ENCODE measurements around the gene SMAGP.
A peak's percentile ranks its signal among the peaks of the same experiment; 100 is the strongest.
"Not testable (repeated sequence)": the region's sequence is repeated elsewhere in the genome, so short reads cannot be mapped to it uniquely, and the experiment has no call there.

Gene SMAGP

DNA sequence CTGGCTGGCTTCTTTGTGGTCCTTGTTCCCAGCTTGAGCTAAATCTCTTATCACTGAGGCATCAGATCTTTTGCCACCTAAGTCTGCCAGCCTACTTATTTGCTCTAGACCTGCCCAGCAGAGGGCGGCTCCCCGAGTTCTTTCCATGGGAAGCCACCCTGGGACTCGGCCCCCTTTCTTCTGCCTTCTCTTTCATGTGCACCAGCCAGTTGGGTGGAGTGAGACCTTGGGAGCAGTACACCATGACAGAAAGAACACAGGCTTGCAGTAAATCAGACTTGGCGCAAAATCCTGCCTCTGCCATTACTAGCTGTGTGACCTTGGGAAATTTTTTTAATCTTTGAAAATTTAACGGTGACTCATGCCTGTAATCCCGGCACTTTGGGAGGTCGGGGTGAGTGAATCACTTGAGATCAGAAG lies 7.4 kb downstream of the SMAGP start:
- H3K4me1 ChIP-seq (ENCODE audit: control insufficient read depth, insufficient read depth, low read length): peaks cover 10% of the 10 kb centered on the region; the same call in 1 of the 2 replicates
- no peaks in the 10 kb centered on the region for H3K27me3 ChIP-seq (ENCODE audit: control insufficient read depth, insufficient read depth, low read length)
- H3K4me3 ChIP-seq (ENCODE audit: low read depth, low read length): no peak overlapping the region
- no peak overlapping the region for H3K9ac ChIP-seq (ENCODE audit: low read length)
- no peaks in the 10 kb centered on the region for H3K9me3 ChIP-seq (ENCODE audit: control insufficient read depth, insufficient read depth, low read depth, low read length)
- H3K36me3 ChIP-seq (ENCODE audit: control insufficient read depth, insufficient read depth, low read length): no peaks in the 10 kb centered on the region
- no peak overlapping the region for H3K27ac ChIP-seq (ENCODE audit: low read depth, low read length)

GRCh38 chr12:51259600-51259999 lies 10.6 kb downstream of the SMAGP start:
- not testable (repeated sequence) for H3K27me3 ChIP-seq (ENCODE audit: control insufficient read depth, insufficient read depth, low read length); H3K9me3 ChIP-seq (ENCODE audit: control insufficient read depth, insufficient read depth, low read depth, low read length); H3K27ac ChIP-seq (ENCODE audit: low read depth, low read length); H3K9ac ChIP-seq (ENCODE audit: low read length); H3K4me3 ChIP-seq (ENCODE audit: low read depth, low read length); H3K36me3 ChIP-seq (ENCODE audit: control insufficient read depth, insufficient read depth, low read length); H3K4me1 ChIP-seq (ENCODE audit: control insufficient read depth, insufficient read depth, low read length)

DNA sequence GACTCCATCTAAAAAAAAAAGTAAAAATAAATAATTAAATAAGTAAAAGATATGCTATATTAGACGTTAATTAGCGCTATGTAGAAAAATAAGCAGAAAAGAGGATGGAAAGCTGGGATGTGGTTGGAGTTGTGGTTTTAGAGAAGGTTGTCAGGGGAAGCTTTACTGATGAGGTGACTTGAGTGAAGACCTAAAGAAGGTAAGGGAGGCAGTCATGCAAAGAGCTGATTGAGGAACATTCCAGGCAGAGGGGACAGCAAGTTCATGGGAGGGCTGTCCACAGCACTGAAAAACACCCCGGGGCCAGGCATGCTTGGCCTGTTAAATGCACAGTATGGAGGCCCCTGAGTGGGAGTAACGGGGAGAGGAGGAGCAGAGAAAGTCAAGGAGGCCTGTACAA lies 15.7 kb downstream of the SMAGP start:
- H3K4me3 ChIP-seq (ENCODE audit: low read depth, low read length): no peak overlapping the region
- no peaks in the 10 kb centered on the region for H3K27me3 ChIP-seq (ENCODE audit: control insufficient read depth, insufficient read depth, low read length)
- peaks cover 5% of the 10 kb centered on the region for H3K4me1 ChIP-seq (ENCODE audit: control insufficient read depth, insufficient read depth, low read length)
- no peaks in the 10 kb centered on the region for H3K9me3 ChIP-seq (ENCODE audit: control insufficient read depth, insufficient read depth, low read depth, low read length)
- no peaks in the 10 kb centered on the region for H3K36me3 ChIP-seq (ENCODE audit: control insufficient read depth, insufficient read depth, low read length)
- no peak overlapping the region for H3K27ac ChIP-seq (ENCODE audit: low read depth, low read length)
- no peak overlapping the region for H3K9ac ChIP-seq (ENCODE audit: low read length)

DNA sequence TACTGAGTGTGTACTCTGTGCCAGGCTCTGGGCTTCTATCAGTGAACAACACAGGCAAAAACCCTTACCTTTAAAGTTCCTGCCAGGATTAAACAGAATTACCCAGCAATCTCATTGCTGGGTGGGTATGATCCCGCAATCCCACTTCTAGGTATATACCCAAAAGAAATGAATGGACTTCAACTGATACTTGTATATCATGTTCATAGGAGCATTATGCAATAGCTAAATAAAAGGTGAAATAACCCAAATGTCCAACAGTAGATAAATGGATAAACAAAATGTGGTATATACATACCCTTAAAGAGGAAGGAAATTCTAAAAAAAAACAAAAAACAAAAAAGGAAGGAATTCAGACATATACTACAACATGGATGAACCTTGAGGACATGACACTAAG lies 16.9 kb downstream of the SMAGP start:
- peaks cover 8% of the 10 kb centered on the region for H3K4me1 ChIP-seq (ENCODE audit: control insufficient read depth, insufficient read depth, low read length)
- H3K9ac ChIP-seq (ENCODE audit: low read length): no peak overlapping the region
- H3K27me3 ChIP-seq (ENCODE audit: control insufficient read depth, insufficient read depth, low read length): no peaks in the 10 kb centered on the region
- no peak overlapping the region for H3K27ac ChIP-seq (ENCODE audit: low read depth, low read length)
- no peaks in the 10 kb centered on the region for H3K9me3 ChIP-seq (ENCODE audit: control insufficient read depth, insufficient read depth, low read depth, low read length)
- no peak overlapping the region for H3K4me3 ChIP-seq (ENCODE audit: low read depth, low read length)
- no peaks in the 10 kb centered on the region for H3K36me3 ChIP-seq (ENCODE audit: control insufficient read depth, insufficient read depth, low read length)

DNA sequence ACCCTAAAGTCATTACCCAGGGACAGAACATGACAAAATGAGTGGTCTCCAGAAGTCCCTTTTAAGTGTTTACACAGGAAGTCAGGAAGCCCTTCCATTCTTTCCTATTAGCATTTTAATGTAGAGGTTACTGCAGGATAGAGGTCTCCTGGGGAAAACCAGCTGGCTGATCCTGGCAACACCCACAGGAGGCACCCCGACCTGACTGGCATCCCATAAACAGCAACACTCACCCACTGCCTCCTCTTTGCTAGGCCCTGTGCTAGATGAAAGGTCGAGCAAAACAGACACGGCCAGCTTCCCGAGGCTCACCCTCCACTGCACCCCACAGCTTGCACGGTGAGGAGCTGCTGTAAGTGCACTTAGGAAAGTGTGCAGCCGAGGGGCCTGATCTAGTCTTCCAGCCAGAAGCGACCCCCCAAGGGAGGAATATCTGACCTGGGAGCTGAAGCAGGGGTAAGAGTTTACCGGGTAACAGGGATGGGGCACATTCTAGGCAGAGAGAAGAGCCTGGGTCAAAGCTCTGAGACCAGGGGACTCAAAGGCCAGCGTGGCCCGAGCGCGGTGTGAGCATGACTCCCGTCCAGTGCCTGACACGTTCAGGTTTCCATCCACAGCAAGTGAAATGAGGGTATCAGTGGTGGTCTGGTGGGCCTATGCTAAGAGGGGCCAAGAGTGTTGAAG lies 22.6 kb downstream of the SMAGP start:
- no peak overlapping the region for H3K9ac ChIP-seq (ENCODE audit: low read length)
- H3K27ac ChIP-seq (ENCODE audit: low read depth, low read length): 0 out of 2 replicates have a peak overlapping the region, but pooled peaks have one; percentile 15
- H3K27me3 ChIP-seq (ENCODE audit: control insufficient read depth, insufficient read depth, low read length): no peaks in the 10 kb centered on the region

GRCh38 chr12:51246254-51246853 lies 23.9 kb downstream of the SMAGP start:
- Histone ChIP-seq H3K4me1 (ENCODE audit: control insufficient read depth, insufficient read depth, low read length) (peaks cover 27% of the 10 kb centered on the region), H3K36me3 (ENCODE audit: control insufficient read depth, insufficient read depth, low read length) (peaks cover 32% of the 10 kb centered on the region), H3K9me3 (ENCODE audit: control insufficient read depth, insufficient read depth, low read depth, low read length) (no peaks in the 10 kb centered on the region), H3K27ac (ENCODE audit: low read depth, low read length) (no peak overlapping the region), H3K27me3 (ENCODE audit: control insufficient read depth, insufficient read depth, low read length) (no peaks in the 10 kb centered on the region), H3K4me3 (ENCODE audit: low read depth, low read length) (no peak overlapping the region), H3K9ac (ENCODE audit: low read length) (no peak overlapping the region)

More for the DNA sequence above, 22.6 kb downstream of the SMAGP start:
- no peak overlapping the region for H3K4me3 ChIP-seq (ENCODE audit: low read depth, low read length)
- peaks cover 21% of the 10 kb centered on the region for H3K36me3 ChIP-seq (ENCODE audit: control insufficient read depth, insufficient read depth, low read length)
- peaks cover 28% of the 10 kb centered on the region for H3K4me1 ChIP-seq (ENCODE audit: control insufficient read depth, insufficient read depth, low read length)
- no peaks in the 10 kb centered on the region for H3K9me3 ChIP-seq (ENCODE audit: control insufficient read depth, insufficient read depth, low read depth, low read length)

- Histone ChIP-seq H3K27me3 (ENCODE audit: control insufficient read depth, insufficient read depth, low read length) (no peaks in the 10 kb centered on the region), H3K9ac (ENCODE audit: low read length) (no peak overlapping the region), H3K4me1 (ENCODE audit: control insufficient read depth, insufficient read depth, low read length) (peaks cover 27% of the 10 kb centered on the region), H3K27ac (ENCODE audit: low read depth, low read length) (no peak overlapping the region), H3K36me3 (ENCODE audit: control insufficient read depth, insufficient read depth, low read length) (peaks cover 39% of the 10 kb centered on the region), H3K9me3 (ENCODE audit: control insufficient read depth, insufficient read depth, low read depth, low read length) (no peaks in the 10 kb centered on the region), H3K4me3 (ENCODE audit: low read depth, low read length) (no peak overlapping the region)
Observed at GRCh38 chr12:51245476-51246253, 24.6 kb downstream of the SMAGP start.

DNA sequence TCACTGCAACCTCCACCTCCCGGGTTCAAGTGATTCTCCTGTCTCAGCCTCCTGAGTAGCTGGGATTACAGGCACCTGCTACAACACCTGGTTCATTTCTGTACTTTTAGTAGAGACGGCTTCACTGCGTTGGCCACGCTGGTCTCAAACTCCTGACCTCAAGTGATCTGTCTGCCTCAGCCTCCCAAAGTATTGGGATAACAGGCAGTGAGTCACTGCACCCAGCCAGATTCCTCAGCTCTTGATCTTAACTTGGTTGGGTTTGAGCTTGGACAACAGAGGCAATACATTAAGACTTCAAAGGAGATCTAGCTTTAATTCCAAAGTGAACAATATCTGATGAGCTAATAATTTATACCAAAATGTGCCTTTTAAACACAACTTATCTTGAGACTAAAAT lies 25.9 kb downstream of the SMAGP start:
- H3K36me3 ChIP-seq (ENCODE audit: control insufficient read depth, insufficient read depth, low read length): peaks cover 48% of the 10 kb centered on the region
- H3K9ac ChIP-seq (ENCODE audit: low read length): no peak overlapping the region
- H3K4me1 ChIP-seq (ENCODE audit: control insufficient read depth, insufficient read depth, low read length): peaks cover 27% of the 10 kb centered on the region
- no peak overlapping the region for H3K27ac ChIP-seq (ENCODE audit: low read depth, low read length)
- no peaks in the 10 kb centered on the region for H3K9me3 ChIP-seq (ENCODE audit: control insufficient read depth, insufficient read depth, low read depth, low read length)
- no peaks in the 10 kb centered on the region for H3K27me3 ChIP-seq (ENCODE audit: control insufficient read depth, insufficient read depth, low read length)
- no peak overlapping the region for H3K4me3 ChIP-seq (ENCODE audit: low read depth, low read length)

DNA sequence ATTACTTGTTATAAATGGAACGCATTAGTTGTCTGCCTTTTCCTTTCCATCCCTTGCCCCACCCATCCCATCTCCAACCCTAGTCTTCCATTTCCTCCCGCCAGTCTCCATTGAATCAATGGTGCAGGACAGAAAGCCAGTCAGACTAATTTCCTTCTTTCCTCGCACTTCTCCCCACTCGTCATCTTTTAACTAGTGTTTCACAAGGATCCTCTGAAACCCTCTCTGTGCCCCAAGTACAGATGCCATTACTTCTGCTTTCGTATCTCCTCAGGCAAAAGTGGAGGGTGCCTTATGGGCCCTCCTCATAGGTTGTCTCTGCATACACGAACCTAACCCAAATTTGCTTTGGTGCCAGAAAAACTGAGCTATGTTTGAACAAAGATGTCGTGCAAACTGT lies 27.3 kb downstream of the SMAGP start:
- Histone ChIP-seq H3K9ac (ENCODE audit: low read length) (no peak overlapping the region), H3K4me3 (ENCODE audit: low read depth, low read length) (no peak overlapping the region), H3K36me3 (ENCODE audit: control insufficient read depth, insufficient read depth, low read length) (peaks cover 50% of the 10 kb centered on the region), H3K27me3 (ENCODE audit: control insufficient read depth, insufficient read depth, low read length) (no peaks in the 10 kb centered on the region), H3K4me1 (ENCODE audit: control insufficient read depth, insufficient read depth, low read length) (peaks cover 24% of the 10 kb centered on the region), H3K27ac (ENCODE audit: low read depth, low read length) (no peak overlapping the region), H3K9me3 (ENCODE audit: control insufficient read depth, insufficient read depth, low read depth, low read length) (no peaks in the 10 kb centered on the region)

GRCh38 chr12:51242120-51242519 lies 28.1 kb downstream of the SMAGP start:
- H3K9ac ChIP-seq (ENCODE audit: low read length): no peak overlapping the region
- peaks cover 18% of the 10 kb centered on the region for H3K4me1 ChIP-seq (ENCODE audit: control insufficient read depth, insufficient read depth, low read length)
- no peaks in the 10 kb centered on the region for H3K9me3 ChIP-seq (ENCODE audit: control insufficient read depth, insufficient read depth, low read depth, low read length)
- no peak overlapping the region for H3K27ac ChIP-seq (ENCODE audit: low read depth, low read length)
- H3K27me3 ChIP-seq (ENCODE audit: control insufficient read depth, insufficient read depth, low read length): no peaks in the 10 kb centered on the region
- H3K4me3 ChIP-seq (ENCODE audit: low read depth, low read length): no peak overlapping the region
- peaks cover 50% of the 10 kb centered on the region for H3K36me3 ChIP-seq (ENCODE audit: control insufficient read depth, insufficient read depth, low read length)

DNA sequence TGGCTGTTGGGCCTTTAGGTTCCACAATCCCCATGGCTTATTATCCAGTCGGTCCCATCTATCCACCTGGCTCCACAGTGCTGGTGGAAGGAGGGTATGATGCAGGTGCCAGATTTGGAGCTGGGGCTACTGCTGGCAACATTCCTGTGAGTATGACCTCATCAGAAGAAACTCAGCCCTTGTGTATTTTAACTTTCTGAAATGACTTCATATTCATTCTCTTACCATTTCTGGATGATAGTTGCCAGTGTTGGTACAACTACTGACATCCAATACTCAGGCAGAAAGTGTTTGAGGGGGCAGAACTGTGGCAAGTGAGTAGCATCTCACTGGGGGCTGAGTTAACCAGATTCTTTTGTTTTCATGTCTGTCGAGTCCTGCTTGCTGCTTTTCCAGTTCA lies 29.2 kb downstream of the SMAGP start:
- no peaks in the 10 kb centered on the region for H3K27me3 ChIP-seq (ENCODE audit: control insufficient read depth, insufficient read depth, low read length)

More for the DNA sequence above, 29.2 kb downstream of the SMAGP start:
- Histone ChIP-seq H3K4me3 (ENCODE audit: low read depth, low read length) (no peak overlapping the region), H3K9me3 (ENCODE audit: control insufficient read depth, insufficient read depth, low read depth, low read length) (no peaks in the 10 kb centered on the region), H3K9ac (ENCODE audit: low read length) (no peak overlapping the region), H3K27ac (ENCODE audit: low read depth, low read length) (no peak overlapping the region), H3K4me1 (ENCODE audit: control insufficient read depth, insufficient read depth, low read length) (peaks cover 7% of the 10 kb centered on the region), H3K36me3 (ENCODE audit: control insufficient read depth, insufficient read depth, low read length) (peaks cover 47% of the 10 kb centered on the region)

Measured in HUES6 (cell line).